OCI-M1 (cell line): ENCODE data around the gene SLC7A6.
A peak's percentile ranks its signal among the peaks of the same experiment; 100 is the strongest.
"Not testable (repeated sequence)": the region's sequence is repeated elsewhere in the genome, so short reads cannot be mapped to it uniquely, and the experiment has no call there.

Experiments used
- DNase-seq: peaks from one replicate; lab custom pipeline; 2025; lab: John Stamatoyannopoulos, UW

SLC7A6 gene

DNA sequence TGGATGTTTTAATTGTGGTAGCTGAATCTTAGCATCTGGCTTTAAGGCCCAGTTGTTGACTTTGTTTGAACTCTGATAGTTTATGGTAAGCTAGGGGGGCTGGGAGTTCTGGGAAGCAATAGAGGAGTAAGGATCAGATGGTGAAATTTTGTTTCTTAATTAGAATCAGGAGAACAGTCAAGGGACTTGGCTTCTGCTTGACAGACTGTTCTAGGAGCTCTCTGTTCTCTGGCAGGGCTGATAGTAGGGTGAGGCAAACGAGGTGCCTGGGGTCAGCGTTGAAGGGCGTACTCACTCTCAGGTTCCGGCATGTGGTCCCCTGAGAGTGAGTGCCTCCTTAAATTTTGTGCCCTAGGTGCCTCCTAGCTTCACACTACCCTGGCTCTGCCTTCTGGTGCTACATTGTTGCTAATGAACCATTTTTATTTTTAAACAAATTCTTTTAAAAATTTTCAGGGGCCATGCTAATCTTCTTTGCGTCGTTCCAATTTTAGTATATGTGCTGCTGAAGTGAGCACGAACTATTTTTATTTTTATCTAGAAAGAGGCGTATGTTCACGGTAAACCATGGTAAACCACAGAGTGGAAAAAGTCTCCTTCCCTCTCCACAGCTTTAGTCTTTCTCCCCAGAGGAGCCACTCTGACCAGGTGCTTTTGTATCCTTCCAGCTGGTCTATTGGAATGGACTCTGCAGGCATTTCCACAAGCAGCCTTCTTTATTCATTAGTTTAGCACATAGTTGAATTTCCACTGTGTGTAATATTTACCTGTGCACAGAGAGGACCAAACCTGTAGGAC, 19.7 kb downstream of the SLC7A6 start:
- peak; percentile 54 for DNase-seq

DNA sequence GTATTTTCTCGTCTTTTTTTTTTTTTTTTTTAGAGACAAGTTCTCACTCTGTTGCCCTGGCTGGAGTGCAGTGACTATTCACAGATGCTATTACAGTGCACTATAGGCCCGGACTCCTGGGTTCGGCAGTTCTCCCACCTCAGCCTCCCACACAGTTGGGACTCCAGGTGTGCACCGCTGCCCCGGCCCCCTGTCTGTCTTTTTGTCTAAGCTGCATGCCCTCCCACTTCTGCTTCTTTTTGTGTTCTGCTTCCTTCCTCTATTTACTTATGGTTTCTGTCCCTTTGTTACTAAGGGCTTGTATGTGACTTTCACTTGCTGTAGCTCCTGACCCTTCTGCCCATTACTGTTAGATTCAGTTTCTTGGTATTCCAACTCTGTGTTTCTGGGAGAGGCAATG, 20.5 kb downstream of the SLC7A6 start:
- peak; percentile 56 for DNase-seq

DNA sequence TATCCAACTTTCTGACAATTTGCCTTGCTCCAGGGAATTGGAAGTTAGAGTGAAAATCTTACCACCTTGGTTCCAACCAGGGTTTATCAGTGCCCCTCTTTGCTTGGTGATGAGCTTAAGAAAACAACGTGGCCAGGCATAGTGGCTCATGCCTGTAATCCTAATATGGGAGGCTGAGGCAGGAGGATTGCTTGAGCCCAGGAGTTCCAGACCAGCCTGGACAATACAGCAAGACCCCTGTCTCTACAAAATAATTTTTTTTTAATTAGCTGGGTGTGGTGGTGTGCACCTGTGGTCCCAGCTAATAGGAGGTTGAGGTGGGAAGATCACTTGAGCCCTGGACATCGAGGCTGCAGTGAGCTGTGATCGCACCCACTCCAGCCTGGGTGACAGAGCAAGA, 21.4 kb downstream of the SLC7A6 start:
- DNase-seq, result no peak

DNA sequence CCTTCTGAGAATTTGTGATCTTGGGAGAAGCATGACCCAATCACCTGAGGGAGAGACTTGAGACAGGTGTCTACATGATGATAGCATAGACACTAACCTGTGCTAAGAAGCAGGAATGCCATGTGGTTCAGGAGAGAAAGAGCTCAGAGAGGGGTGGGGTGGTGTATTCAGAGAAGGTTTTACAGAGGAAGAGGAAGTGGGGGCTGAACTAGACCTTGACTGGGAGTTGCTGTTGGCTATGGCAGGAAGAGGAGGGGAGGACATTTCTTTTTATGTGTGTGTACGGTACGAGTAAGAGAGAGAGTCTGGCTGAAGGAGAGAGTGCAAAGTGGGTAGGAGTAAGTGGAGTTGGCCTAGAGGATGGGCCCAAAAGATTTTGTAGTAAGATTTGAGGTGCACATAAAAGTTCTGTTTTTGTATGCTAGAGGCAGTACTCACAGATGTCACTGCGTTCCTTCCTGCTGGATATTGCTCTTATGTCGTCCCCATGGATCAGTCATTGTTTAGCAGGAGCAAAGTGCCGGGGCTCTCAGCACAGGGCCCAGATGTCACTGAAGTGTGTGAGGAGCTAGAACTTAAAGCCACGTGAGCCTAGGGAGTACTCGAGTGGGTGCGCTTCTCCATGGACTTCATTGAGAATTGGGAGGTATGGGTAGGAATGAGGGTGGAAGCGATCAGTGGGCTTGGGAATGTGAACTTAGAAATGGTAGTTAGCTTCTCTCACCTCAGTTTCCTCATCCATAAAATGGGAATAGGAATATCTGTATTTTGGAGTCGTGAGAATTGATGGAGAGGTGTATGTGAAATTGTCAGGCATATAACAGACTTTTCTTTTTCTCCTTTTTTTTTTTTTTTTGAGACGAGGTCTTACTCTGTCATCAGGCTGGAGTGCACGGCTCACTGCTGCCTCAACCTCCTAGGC, 22.1 kb downstream of the SLC7A6 start:
- DNase-seq, result peak; percentile 50

DNA sequence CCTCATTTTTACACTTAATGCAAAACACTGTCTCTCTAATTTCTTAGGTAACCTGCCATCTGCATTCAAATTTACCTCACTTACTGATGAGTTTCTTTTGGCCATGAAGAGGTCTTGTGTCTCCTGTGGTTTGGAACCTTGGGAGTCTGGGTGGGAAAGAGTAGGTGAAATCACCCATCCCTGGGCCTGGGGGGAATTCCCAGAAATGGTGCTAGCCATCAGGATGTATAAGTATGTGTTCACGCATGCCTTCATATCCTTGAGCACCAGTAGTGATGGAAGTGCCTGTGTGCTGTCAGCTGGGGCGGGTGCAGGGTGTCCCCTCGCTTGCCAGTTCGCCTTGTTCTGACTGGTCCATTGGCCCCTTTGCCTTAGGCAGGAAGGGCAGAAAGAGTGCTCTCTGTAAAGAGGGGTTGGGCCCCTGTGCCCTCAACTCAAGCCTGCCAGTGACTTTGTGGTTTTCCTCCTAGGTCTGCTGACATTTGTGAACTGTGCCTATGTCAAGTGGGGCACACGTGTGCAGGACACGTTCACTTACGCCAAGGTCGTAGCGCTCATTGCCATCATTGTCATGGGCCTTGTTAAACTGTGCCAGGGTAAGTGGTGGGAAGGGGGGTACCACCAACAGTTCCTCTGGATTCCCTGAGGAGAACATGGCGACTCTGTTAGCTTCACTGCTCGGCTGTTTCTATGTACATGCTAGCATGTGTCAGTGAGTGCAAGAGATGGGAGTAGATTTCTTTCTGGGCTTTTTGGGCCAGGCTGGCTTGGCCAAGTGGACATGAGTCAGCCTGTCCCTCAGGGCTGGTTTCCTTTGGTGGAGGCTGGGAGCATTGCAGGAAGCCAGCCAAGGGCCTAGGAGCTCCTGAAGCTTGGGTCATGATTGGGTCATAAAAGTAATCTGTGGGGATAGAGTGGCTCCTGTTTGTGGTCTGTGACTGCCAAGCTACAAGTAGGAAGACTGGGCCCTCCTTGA, 23.2 kb downstream of the SLC7A6 start:
- DNase-seq, result peak; percentile 24

DNA sequence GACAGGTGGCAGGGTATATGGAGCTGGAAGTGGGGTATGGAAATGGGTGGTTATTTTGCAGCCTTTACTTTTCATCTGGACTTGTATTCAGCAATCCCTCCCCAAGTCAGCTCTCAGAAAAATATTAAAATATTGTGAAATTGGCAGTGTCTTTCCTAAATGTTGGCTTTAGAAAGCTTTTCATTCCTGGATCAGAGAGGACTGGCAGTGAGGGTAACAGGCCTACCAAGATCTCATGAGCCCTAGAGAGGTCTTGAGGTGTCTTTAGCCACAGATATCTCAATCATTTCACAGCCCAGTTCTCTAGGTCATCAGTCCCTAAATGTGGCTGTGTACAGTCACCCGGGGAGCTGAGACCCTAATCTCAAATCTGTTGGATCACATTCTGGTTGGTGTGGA, 23.9 kb downstream of the SLC7A6 start:
- DNase-seq, result no peak

DNA sequence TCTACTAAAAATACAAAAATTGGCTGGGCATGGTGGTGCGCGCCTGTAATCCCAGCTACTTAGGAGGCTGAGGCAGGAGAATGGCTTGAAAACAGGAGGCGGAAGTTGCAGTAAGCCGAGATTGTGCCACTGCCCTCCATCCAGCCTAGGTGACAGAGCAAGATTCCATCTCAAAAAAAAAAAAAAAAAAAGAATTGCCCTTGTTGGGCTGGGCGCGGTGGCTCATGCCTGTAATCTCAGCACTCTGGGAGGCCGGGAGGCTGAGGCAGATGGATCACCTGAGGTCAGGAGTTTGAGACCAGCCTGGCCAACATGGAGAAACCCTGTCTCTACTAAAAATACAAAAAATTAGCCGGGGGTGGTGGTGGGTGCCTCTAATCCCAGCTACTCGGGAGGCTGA, 24.5 kb downstream of the SLC7A6 start:
- not testable (repeated sequence) for DNase-seq

DNA sequence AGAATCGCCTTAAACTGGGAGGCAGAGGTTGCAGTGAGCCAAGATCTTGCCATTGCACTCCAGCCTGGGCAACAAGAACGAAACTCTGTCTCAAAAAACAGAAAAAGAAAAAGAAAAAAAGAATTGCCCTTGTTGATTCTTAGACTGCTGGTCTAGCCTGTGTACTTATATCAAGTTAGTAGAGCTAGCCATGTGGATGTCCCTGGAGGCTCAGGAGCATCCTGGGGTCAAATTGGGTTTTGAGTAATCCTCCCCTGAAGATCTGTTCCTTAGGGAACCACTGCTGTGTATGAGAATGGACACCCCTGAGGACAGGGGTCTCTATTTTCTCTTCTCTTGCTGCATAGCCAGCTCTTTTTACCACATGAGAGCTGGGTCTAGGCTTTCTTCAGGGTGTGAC, 24.9 kb downstream of the SLC7A6 start:
- no peak for DNase-seq

DNA sequence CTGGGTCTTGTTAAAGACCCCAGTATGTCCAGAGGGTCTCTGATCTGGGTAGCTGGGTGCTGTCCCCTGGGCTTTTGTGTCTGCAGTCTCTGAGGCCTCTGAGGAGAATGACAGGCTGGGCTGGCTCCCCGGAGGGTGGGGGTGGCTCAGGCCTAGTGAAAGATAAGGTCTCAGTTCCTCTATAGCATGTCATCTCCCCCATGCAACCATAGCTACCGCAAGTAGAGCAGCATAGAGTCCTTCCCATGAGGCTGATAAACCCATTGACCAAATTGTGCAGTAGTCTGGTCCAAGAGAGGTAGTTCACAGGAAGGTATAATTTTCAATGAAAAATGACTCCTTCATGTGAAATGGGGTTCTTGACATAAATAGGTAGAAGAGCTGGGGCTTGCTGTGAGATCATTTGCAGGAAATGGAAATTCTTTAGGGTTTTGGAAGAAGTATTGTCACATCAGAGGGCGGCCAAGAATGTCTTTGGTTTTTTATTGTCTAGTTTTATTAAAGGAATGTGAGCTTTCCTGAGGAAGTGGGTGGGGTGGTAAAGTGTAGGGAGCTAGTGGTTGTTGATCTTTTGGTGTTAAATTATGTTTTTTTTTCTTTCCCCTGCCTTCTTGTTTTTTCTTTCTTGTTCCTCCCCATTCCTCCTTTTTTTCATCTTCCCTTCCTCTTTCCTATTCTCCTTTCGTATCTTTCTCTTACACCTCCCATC, 25.4 kb downstream of the SLC7A6 start:
- peak; percentile 94 for DNase-seq

DNA sequence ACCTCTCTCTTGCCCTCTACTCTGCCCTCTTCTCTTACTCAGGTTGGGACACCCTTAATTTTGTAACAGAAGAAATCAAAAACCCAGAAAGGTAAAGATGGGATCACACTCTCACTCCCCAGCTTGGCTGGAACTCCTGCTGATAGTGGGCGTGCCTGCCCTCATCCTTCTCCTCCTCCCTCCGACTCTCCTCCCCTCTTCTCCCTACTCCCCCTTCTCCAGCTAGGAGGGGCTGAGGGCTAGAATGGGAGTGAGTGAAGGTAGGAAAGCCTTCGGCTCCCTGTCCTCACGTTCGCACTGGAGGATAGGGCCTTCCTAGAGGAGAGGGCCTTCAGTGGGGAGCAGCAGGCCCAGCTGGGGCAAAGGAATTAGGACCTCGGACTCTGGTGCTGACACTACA, 26.1 kb downstream of the SLC7A6 start:
- no peak for DNase-seq

DNA sequence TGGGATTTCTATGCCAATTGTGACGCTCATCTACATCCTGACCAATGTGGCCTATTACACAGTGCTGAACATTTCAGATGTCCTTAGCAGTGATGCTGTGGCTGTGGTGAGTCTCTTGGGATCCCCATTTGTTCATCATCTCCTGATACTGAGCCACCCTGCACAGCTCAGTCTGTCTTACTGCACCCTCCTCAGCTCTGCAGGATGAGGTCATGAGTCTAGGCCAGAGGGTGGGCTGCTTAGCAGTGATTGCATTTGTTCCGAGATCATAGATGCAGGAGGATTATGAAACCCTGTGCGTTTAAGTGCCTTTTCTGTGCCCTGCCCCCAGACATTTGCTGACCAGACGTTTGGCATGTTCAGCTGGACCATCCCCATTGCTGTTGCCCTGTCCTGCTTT, 26.9 kb downstream of the SLC7A6 start:
- no peak for DNase-seq

DNA sequence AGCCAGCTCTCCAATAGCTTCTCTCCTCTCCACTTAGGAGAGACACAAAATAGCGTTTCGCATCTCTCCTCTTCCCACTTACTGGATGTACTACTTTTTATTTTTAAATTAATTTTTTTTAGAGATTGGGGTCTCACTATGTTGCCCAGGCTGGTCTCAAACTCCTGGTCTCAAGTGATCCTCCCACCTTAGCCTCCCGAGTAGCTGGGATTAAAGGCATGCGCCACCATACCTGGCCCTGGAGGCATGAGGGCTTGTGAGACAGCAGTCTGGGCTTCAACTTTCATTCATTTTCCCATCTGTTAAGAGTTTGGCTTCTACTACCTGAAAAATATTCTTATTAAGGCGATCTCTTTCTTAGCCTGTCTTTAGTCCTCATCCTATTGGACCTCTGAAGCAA, 28.1 kb downstream of the SLC7A6 start:
- no peak for DNase-seq

DNA sequence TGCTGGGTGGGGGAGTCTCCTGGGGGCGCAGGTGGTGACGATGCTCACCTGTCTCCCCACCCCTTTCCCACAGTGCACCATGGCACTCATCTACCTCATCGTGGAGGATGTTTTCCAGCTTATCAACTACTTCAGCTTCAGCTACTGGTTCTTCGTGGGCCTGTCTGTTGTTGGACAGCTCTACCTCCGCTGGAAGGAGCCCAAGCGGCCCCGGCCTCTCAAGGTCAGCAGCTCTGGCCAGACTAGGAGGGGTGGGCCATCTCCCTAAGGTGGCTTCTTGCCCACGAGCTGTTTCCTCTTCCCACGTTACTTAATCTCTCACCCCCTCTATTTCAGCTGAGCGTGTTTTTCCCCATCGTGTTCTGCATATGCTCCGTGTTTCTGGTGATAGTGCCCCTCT, 32.0 kb downstream of the SLC7A6 start:
- no peak for DNase-seq

DNA sequence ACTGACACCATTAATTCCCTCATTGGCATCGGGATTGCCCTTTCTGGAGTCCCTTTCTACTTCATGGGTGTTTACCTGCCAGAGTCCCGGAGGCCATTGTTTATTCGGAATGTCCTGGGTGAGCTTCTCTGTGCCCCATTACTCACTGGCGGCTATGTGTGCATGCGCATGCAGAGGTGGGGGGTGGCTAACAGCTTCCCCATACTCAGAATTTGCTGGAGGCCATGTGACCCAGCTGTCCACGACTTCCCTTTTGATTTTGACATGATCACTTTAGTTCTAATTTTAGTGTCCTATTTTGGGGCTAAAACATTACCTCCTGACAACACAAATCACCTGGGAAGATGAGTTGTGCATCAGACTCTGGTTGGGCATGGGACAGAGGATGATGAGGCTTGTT, 32.4 kb downstream of the SLC7A6 start:
- DNase-seq, result no peak

DNA sequence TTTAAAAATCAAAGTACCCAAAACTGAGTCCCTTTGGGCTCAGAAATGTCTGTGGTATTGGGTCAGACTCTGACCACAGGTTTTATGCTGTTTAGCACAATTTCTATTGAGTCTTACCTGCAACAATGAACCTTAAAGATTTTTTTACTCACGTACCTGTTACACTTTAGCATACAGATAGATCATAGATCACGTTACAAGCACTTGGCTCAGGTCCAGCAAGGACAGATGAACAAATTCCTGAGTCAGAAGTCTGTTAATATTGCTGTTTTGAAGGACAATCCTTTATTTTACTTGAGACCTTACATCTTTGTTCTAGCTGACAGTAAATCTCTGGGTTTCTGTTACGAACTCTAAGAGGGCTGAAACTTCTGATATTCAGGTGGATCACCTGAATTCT, 33.6 kb downstream of the SLC7A6 start:
- no peak for DNase-seq

DNA sequence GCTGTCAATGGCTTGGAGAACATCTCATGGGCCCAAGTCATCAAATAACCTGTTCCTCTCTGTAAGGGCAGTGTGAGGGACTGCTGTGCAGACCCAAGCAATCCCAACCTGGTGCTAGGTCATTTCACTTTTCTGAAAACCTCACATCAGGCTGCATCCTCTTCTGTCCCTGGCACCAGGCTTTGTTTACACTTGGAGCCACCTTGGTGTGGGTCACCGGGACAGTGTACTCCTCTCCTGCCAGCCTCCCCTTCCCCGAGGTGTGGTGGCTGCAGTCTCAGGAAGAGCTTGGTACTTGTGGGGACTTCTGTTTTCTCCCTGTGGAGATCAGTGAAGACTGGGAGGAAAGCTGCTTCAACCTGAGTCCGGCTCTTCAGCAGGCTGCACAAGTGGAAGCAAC, 34.0 kb downstream of the SLC7A6 start:
- DNase-seq, result no peak

DNA sequence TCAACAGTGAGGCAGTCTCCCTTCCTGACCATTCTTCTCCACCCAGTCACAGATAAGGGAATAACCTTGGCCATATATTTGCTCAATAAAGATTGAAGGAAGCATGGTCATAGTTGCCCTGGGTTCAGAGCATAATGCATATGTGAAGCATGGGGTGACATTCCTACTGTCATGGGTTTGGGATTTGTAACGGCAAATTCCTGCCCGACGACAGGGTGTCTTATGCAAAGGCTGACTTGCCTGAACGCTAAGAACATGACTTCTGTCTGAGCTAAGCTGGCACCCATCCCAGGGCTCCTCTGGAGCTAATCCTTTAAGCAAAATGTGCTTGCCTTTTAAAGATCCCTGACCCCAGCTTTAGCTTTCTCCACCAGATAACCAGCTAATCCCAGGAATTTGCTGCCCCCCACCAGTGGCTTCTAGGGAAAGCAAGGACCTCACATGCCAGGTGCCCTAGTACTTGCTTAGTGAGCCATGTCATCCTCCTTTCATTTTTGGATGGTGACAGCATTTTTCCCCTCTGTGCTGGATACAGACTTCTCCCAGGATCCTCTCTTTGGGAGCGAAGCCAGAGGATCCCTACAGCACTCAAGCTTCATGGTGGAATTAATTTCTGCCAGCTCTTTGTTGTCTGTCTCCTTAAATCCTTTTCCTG, 34.7 kb downstream of the SLC7A6 start:
- DNase-seq, result no peak

DNA sequence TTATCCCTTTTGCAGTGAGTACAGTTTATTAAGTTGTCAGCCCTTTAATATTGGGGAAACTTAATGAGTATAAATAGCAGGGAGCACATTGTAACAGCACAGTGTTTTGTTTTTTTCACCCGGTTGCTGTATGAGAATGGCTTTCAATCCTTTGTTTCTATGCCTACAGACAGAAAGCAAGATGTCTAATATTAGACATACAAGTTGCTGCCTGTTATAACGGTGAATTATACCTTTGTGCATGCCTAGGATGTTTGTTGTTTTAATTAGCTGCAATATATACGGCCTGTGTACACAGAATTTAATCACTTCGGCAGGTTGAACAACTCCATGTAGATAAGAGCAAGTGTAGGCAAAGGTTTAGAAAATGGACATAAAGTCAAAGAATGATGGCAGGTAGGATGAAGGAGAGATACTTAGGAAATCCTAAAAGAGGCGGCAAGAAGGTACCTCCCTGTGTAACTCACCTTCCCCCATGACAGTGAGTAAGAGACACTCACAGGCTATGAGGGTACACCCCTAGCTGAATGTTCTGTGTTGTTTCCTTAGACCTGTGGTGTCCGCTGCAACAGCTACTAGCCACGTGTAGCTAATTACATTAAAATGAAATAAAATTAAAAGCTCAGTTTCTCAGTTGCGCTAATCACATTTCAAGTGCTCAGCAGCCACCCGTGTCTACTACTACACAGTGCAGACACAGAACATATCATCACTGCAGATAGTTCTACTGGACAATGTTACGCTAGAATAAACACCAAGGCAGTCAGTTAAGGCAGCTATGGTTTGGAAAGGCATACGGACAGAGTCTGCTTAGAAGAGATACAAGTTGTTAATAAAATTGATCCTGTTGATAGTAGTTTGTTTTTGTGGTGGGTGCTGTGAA, 35.5 kb downstream of the SLC7A6 start:
- no peak for DNase-seq

DNA sequence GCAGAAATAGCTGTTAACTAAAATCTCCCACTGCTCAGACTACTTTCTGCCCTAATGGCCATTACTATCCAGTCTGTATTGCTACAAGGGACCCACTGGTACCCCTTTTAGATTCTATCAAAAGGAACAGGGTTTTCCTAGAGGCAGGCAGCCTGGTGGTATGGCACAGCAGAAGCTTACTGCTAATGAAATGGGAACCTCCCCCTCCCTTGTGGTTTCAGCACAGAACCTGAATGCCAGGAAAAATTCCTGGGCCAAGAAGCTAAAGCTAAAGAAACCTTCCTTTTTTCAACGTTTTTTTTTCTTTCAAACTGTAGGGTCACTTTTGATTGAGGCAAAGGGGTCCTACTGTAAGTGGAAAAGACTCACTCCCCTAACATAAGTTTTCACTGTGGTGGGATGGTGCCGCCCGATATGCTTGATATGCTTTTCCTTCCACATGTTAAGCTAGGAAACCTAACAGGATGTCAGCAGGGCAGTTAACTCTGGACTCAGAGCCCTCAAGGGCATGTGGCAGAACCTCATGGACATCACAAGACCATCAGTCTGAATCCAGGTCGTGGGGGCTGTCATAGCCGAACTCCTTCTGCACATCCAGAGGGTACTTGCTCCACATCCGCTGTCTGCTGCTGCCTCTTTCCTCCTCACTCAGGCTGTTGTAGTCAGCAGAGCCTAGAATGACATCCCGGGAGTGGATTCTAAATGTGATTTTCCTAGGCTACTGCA, 36.6 kb downstream of the SLC7A6 start:
- no peak for DNase-seq
